Lower leg skin (tissue), 4 donors: ENCODE measurements around the gene MXI1. TPM values are rescaled to one million over a fixed set of nuclear protein-coding genes. Genes with fewer than 3 reads are reported as not detected.

Source experiments
- DNase-seq, 2 donors: peaks; one replicate each; pipeline ENCODE4 v3.0.0-alpha.2; 2019; ENCODE audit warnings: low spot score in 2 of 2
- H3K4me3 ChIP-seq: fragments of 200-600 bp; sonication (generic); 2 replicates; pipeline ENCODE4 v1.5.1; 2017; ENCODE audit warnings: mild to moderate bottlenecking, low read depth; ENCODE audit not compliant: poor library complexity, severe bottlenecking
- CTCF ChIP-seq, 3 donors: fragments of 450-650 bp; IDR thresholded peaks; one replicate each; pipeline ENCODE4 v1.5.1; 2016; ENCODE audit warnings: antibody characterized with exemption in 3 of 3, mild to moderate bottlenecking in 3 of 3, moderate library complexity in 2 of 3
- POLR2A ChIP-seq, 2 donors: fragments of 450-650 bp; IDR thresholded peaks; one replicate each; pipeline ENCODE4 v1.6.1; 2016 to 2017; ENCODE audit warnings: antibody characterized with exemption in 2 of 2, mild to moderate bottlenecking in 1 of 2, moderate library complexity in 1 of 2
- whole genome bisulfite sequencing, 2 donors: methylation state at CpG; one replicate each; pipeline ENCODE4 v1.1.5; 2018; 5-methylcytosine and 5-hydroxymethylcytosine counted together
- intact Hi-C: fragments of 100-400 bp; cut with DNase I; formaldehyde crosslinking; loops from one replicate; pipeline ENCODE4 v1.15.0; 2023; ENCODE audit warnings: low total_unique reads
- total RNA-seq, 4 donors: library from RNA; depleted of rRNA; stranded (reverse); fragments of >200 nt; gene quantifications; one replicate each; pipeline ENCODE4 v1.1.0, GENCODE V29; 2016

The MXI1 gene
- total RNA-seq, 4 donors from 2014 or later = 83.9 to 112 (median 99.3) TPM

- TF ChIP-seq POLR2A (IDR thresholded peaks at IDR 0.05) (no peak), CTCF (IDR thresholded peaks at IDR 0.05) (no peak)
- 96 to 99% methylated on average over 2 of the region's 2 CpGs for WGBS, 2 donors
- intact Hi-C loops = loop anchor here (5.0 kb wide), 1 partner anchor 140 kb away; no protein-coding TSS in a partner anchor
- no peak overlapping the region for H3K4me3 ChIP-seq
- DNase-seq = no peak
Observed at GRCh38 chr10:110277591-110277990, 70.2 kb downstream of the MXI1 start.

GRCh38 chr10:110278562-110279406 is 71.4 kb downstream of the MXI1 start:
- DNase-seq = no peak
- TF ChIP-seq POLR2A (IDR thresholded peaks at IDR 0.05) (no peak), CTCF (IDR thresholded peaks at IDR 0.05) (peak in 1 of 3 donors; percentile 3)
- 69 to 77% methylated on average over 7 of the region's 7 CpGs for WGBS, 2 donors
- H3K4me3 ChIP-seq = no peak overlapping the region
- intact Hi-C loops = loop anchor here (5.0 kb wide), 1 partner anchor 141 kb away; no protein-coding TSS in a partner anchor

GRCh38 chr10:110279407-110279986 is 72.1 kb downstream of the MXI1 start:
- H3K4me3 ChIP-seq = no peak overlapping the region
- intact Hi-C loops = loop anchor here (5.0 kb wide), 1 partner anchor 142 kb away; no protein-coding TSS in a partner anchor
- peak in 1 of 2 donors; percentile 56 for DNase-seq
- 25 to 30% methylated on average over 6 of the region's 6 CpGs for WGBS, 2 donors
- TF ChIP-seq CTCF (IDR thresholded peaks at IDR 0.05) (no peak), POLR2A (IDR thresholded peaks at IDR 0.05) (no peak)

GRCh38 chr10:110284262-110284661 is 76.9 kb downstream of the MXI1 start:
- intact Hi-C loops = no loop called here
- no peak for DNase-seq
- no peak for TF ChIP-seq POLR2A (IDR thresholded peaks at IDR 0.05)
- TF ChIP-seq CTCF (IDR thresholded peaks at IDR 0.05) = no peak
- no peak overlapping the region for H3K4me3 ChIP-seq
- 92 to 99% methylated on average over 3 of the region's 3 CpGs for WGBS, 2 donors

GRCh38 chr10:110285501-110285900 is 78.1 kb downstream of the MXI1 start:
- TF ChIP-seq POLR2A (IDR thresholded peaks at IDR 0.05) = no peak
- no peak for TF ChIP-seq CTCF (IDR thresholded peaks at IDR 0.05)
- no peak for DNase-seq
- WGBS, 2 donors = 97 to 100% methylated on average over 2 of the region's 2 CpGs
- intact Hi-C loops = no loop called here
- H3K4me3 ChIP-seq = no peak overlapping the region
